Measurements from ENCODE around the gene DUSP22.

The DUSP22 gene

DNA sequence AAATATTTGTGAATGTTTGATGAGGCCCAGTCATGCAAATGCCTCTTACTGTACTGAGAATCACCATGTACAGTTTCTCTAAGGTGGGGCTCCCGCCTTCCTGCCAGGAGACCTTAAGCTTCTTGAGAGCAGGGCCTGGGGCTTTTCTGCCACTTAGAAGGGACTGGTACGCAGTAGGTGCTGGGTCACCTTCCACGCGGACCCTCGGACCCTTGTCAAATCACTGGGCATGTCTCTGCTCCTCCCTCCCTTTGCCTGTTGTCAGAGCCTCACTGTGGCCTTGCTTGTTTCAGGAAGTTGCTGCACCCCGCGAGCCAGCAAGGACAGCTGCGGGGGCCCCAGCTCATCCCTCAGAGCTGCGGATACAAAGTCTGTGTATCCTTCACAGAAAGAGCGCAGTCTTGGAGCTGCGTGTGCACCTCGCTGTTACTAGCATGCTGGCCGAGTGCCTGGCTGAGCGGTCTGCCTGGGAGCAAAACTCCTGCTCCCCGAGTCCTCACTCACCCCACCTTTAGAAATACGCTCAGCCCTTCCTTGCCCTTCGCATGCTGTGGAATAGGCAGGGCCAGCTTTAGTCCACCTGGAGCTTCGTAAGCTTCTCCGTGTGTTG is 68.6 kb downstream of the DUSP22 start:
- Histone ChIP-seq H3K27ac (ENCODE audit: low read length) (no peak overlapping the region), H3K27me3 (ENCODE audit: insufficient read depth, low read length, poor library complexity) (no peaks in the 10 kb centered on the region), H3K36me3 (ENCODE audit: insufficient read depth, low read length) (no peaks in the 10 kb centered on the region), H3K4me3 (ENCODE audit: low read depth in 1 of 2, low read length in 2 of 2) (no peak overlapping the region), H3K79me2 (ENCODE audit: insufficient read depth, low read length) (no peaks in the 10 kb centered on the region), H4K20me1 (ENCODE audit: insufficient read depth, low read length) (peaks cover 7% of the 10 kb centered on the region; the same call in 1 of the 2 replicates), H3K4me1 (ENCODE audit: insufficient read depth, low read length) (no peaks in the 10 kb centered on the region), H3K4me2 (ENCODE audit: insufficient read depth, low read length) (no peak overlapping the region), H3K9me3 (ENCODE audit: insufficient read depth, low read length, severe bottlenecking) (peaks cover 4% of the 10 kb centered on the region), H2AFZ (ENCODE audit: low read depth, low read length) (no peak overlapping the region), H3K9ac (ENCODE audit: low read depth, low read length) (no peak overlapping the region)
- TF ChIP-seq, protein P1, sequence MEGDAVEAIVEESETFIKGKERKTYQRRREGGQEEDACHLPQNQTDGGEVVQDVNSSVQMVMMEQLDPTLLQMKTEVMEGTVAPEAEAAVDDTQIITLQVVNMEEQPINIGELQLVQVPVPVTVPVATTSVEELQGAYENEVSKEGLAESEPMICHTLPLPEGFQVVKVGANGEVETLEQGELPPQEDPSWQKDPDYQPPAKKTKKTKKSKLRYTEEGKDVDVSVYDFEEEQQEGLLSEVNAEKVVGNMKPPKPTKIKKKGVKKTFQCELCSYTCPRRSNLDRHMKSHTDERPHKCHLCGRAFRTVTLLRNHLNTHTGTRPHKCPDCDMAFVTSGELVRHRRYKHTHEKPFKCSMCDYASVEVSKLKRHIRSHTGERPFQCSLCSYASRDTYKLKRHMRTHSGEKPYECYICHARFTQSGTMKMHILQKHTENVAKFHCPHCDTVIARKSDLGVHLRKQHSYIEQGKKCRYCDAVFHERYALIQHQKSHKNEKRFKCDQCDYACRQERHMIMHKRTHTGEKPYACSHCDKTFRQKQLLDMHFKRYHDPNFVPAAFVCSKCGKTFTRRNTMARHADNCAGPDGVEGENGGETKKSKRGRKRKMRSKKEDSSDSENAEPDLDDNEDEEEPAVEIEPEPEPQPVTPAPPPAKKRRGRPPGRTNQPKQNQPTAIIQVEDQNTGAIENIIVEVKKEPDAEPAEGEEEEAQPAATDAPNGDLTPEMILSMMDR (IDR thresholded peaks at IDR 0.05; ENCODE audit: borderline replicate concordance, extremely low read depth, low read length, poor library complexity, severe bottlenecking): no peak
- no peak for TF ChIP-seq EZH2 (IDR thresholded peaks at IDR 0.05; ENCODE audit: borderline replicate concordance, low read depth, low read length, severe bottlenecking)
- no peak for ATAC-seq (ENCODE audit: insufficient read depth, low read depth)
- DNase-seq: no peak

- DNase-seq (no peak), ATAC-seq (ENCODE audit: insufficient read depth, low read depth) (no peak)
- H3K4me1 ChIP-seq (ENCODE audit: insufficient read depth, low read length): no peaks in the 10 kb centered on the region
- no peak overlapping the region for H2AFZ ChIP-seq (ENCODE audit: low read depth, low read length)
- no peaks in the 10 kb centered on the region for H3K27me3 ChIP-seq (ENCODE audit: insufficient read depth, low read length, poor library complexity)
- no peak for TF ChIP-seq EZH2 (IDR thresholded peaks at IDR 0.05; ENCODE audit: borderline replicate concordance, low read depth, low read length, severe bottlenecking)
- TF ChIP-seq, protein P1 (IDR thresholded peaks at IDR 0.05; ENCODE audit: borderline replicate concordance, extremely low read depth, low read length, poor library complexity, severe bottlenecking): no peak
- no peaks in the 10 kb centered on the region for H3K79me2 ChIP-seq (ENCODE audit: insufficient read depth, low read length)
- H3K9ac ChIP-seq (ENCODE audit: low read depth, low read length): no peak overlapping the region
- no peak overlapping the region for H3K27ac ChIP-seq (ENCODE audit: low read length)
- no peak overlapping the region for H3K4me2 ChIP-seq (ENCODE audit: insufficient read depth, low read length)
- H4K20me1 ChIP-seq (ENCODE audit: insufficient read depth, low read length): peaks cover 7% of the 10 kb centered on the region; the same call in 1 of the 2 replicates
- H3K9me3 ChIP-seq (ENCODE audit: insufficient read depth, low read length, severe bottlenecking): peaks cover 4% of the 10 kb centered on the region
- H3K4me3 ChIP-seq (ENCODE audit: low read depth in 1 of 2, low read length in 2 of 2): no peak overlapping the region
- no peaks in the 10 kb centered on the region for H3K36me3 ChIP-seq (ENCODE audit: insufficient read depth, low read length)
These were observed 69.3 kb downstream of the DUSP22 start for GRCh38 chr6:361411-362132.

GRCh38 chr6:362231-362923 is 70.1 kb downstream of the DUSP22 start:
- no peaks in the 10 kb centered on the region for H3K4me1 ChIP-seq (ENCODE audit: insufficient read depth, low read length)
- H3K79me2 ChIP-seq (ENCODE audit: insufficient read depth, low read length): no peaks in the 10 kb centered on the region
- no peak overlapping the region for H3K27ac ChIP-seq (ENCODE audit: low read length)
- H3K4me2 ChIP-seq (ENCODE audit: insufficient read depth, low read length): no peak overlapping the region
- H3K4me3 ChIP-seq (ENCODE audit: low read depth in 1 of 2, low read length in 2 of 2): no peak overlapping the region
- H3K9me3 ChIP-seq (ENCODE audit: insufficient read depth, low read length, severe bottlenecking): peaks cover 4% of the 10 kb centered on the region
- no peak overlapping the region for H2AFZ ChIP-seq (ENCODE audit: low read depth, low read length)
- H4K20me1 ChIP-seq (ENCODE audit: insufficient read depth, low read length): peaks cover 7% of the 10 kb centered on the region; the same call in 1 of the 2 replicates
- no peaks in the 10 kb centered on the region for H3K36me3 ChIP-seq (ENCODE audit: insufficient read depth, low read length)
- no peak overlapping the region for H3K9ac ChIP-seq (ENCODE audit: low read depth, low read length)
- DNase-seq (no peak), ATAC-seq (ENCODE audit: insufficient read depth, low read depth) (no peak)
- no peak for TF ChIP-seq EZH2 (IDR thresholded peaks at IDR 0.05; ENCODE audit: borderline replicate concordance, low read depth, low read length, severe bottlenecking)
- TF ChIP-seq, protein P1 (IDR thresholded peaks at IDR 0.05; ENCODE audit: borderline replicate concordance, extremely low read depth, low read length, poor library complexity, severe bottlenecking): no peak
- no peaks in the 10 kb centered on the region for H3K27me3 ChIP-seq (ENCODE audit: insufficient read depth, low read length, poor library complexity)

All from DND-41 (cell line).